A549 (cell line): Measurements from ENCODE around the gene CAPN8. TPM values are rescaled to one million over a fixed set of nuclear protein-coding genes. Genes with fewer than 3 reads are reported as not detected.
A peak's percentile ranks its signal among the peaks of the same experiment; 100 is the strongest.

Source experiments
- ATAC-seq, 2 experiments: fragments of 200-7000 bp in 1 of 2; fragments of >200 bp in 1 of 2; cut with Nextera tagmentation in 1 of 2; cut with Tn5 transposase in 1 of 2; 3 replicates each; pipeline versions ENCODE4 v1.8.0 to v1.9.1; 2018 to 2020; ENCODE audit warnings: mild to moderate bottlenecking in 1 of 2, moderate library complexity in 1 of 2
- CTCF ChIA-PET: fragments of 300-600 bp; sonication (Branson Sonifier 250); formaldehyde crosslinking; extraction: SDS; loops from one replicate; lab custom pipeline; 2021; ENCODE audit warnings: antibody characterized with exemption, inconsistent platforms; lab: Yijun Ruan, JAX
- POLR2A ChIA-PET: fragments of 350-600 bp; formaldehyde crosslinking; extraction: SDS; loops from one replicate; lab custom pipeline; 2021; ENCODE audit warnings: antibody characterized with exemption, inconsistent platforms; lab: Yijun Ruan, JAX
- DNase-seq, 2 experiments: peaks; one replicate each; pipeline versions ENCODE4 v3.0.0 to v3.0.0-alpha.2; 2011 to 2016; ENCODE audit warnings: low read depth in 1 of 2, low spot score in 1 of 2
- FAIRE-seq: peaks from 2 replicates; lab custom pipeline; 2011; peaks lifted over from hg19 to GRCh38; lab: Jason Lieb, UNC
- H3K27ac ChIP-seq, 2 experiments: fragments of >200 bp; sonication (Bioruptor Twin); formaldehyde crosslinking; 3 replicates each; pipeline ENCODE4 v1.5.1; 2016 to 2017
- H3K4me1 ChIP-seq: fragments of >200 bp; sonication (Bioruptor Twin); formaldehyde crosslinking; 3 replicates; pipeline ENCODE4 v1.6.1; 2016
- H3K4me2 ChIP-seq: fragments of >200 bp; sonication (Bioruptor Twin); formaldehyde crosslinking; 3 replicates; pipeline ENCODE4 v1.6.1; 2016
- H3K4me3 ChIP-seq: fragments of >200 bp; sonication (Bioruptor Twin); formaldehyde crosslinking; 3 replicates; pipeline ENCODE4 v1.5.1; 2016
- H3K9me3 ChIP-seq: fragments of >200 bp; sonication (Bioruptor Twin); formaldehyde crosslinking; 3 replicates; pipeline ENCODE4 v1.6.1; 2016
- CBX2 ChIP-seq: fragments of 200-600 bp; sonication (generic); IDR thresholded peaks from 2 replicates; pipeline ENCODE4 v1.6.1; 2016; ENCODE audit warnings: low read depth, mild to moderate bottlenecking, borderline replicate concordance
- CEBPB ChIP-seq, 2 experiments: fragments of >200 bp in 1 of 2; sonication (Bioruptor Twin) in 1 of 2; formaldehyde crosslinking in 1 of 2; IDR thresholded peaks; 2 replicates each; pipeline ENCODE4 v1.6.1; 2012 to 2016
- CTCF ChIP-seq: fragments of >200 bp; sonication (Bioruptor Twin); formaldehyde crosslinking; IDR thresholded peaks from 3 replicates; pipeline ENCODE4 v1.5.1; 2016
- EP300 ChIP-seq, 2 experiments: fragments of >200 bp; sonication (Bioruptor Twin); formaldehyde crosslinking; IDR thresholded peaks; 2 replicates in 1 of 2; 3 replicates in 1 of 2; pipeline ENCODE4 v1.6.1; 2016 to 2017
- FOSL2 ChIP-seq, 2 experiments: fragments of 450-650 bp in 1 of 2; fragments of >200 bp in 1 of 2; sonication (Bioruptor Twin) in 1 of 2; formaldehyde crosslinking; IDR thresholded peaks; 2 replicates each; pipeline versions ENCODE4 v1.5.0 to v1.6.1; 2016 to 2020; ENCODE audit warnings: mild to moderate bottlenecking in 1 of 2, moderate library complexity in 1 of 2
- HEYL ChIP-seq: fragments of 250-450 bp; sonication (Bioruptor Pico); IDR thresholded peaks from 2 replicates; pipeline ENCODE4 v1.8.0; 2021; ENCODE audit warnings: mild to moderate bottlenecking, moderate library complexity
- MAX ChIP-seq: IDR thresholded peaks from 2 replicates; pipeline ENCODE4 v1.6.1; 2012
- MAZ ChIP-seq: fragments of 150-350 bp; IDR thresholded peaks from 2 replicates; pipeline ENCODE4 v1.6.1; 2014; ENCODE audit warnings: antibody characterized with exemption, low read depth, low read length, borderline replicate concordance
- RAD21 ChIP-seq, 2 experiments: fragments of >200 bp in 1 of 2; sonication (Bioruptor Twin) in 1 of 2; formaldehyde crosslinking in 1 of 2; IDR thresholded peaks in 1 of 2; conservative IDR thresholded peaks in 1 of 2; 2 replicates in 1 of 2; 3 replicates in 1 of 2; pipeline ENCODE4 v1.6.1; 2012 to 2018; ENCODE audit warnings: inconsistent platforms in 1 of 2
- RFX5 ChIP-seq: fragments of 450-650 bp; IDR thresholded peaks from 2 replicates; pipeline ENCODE4 v1.7.1; 2014; ENCODE audit warnings: antibody characterized with exemption, mild to moderate bottlenecking, moderate library complexity
- SMC3 ChIP-seq: fragments of >200 bp; sonication (Bioruptor Twin); formaldehyde crosslinking; IDR thresholded peaks from 3 replicates; pipeline ENCODE4 v1.6.1; 2018; ENCODE audit warnings: inconsistent platforms
- TP53 ChIP-seq: fragments of 250-450 bp; sonication (Bioruptor Pico); IDR thresholded peaks from 2 replicates; pipeline ENCODE4 v1.5.0; 2021; ENCODE audit warnings: mild to moderate bottlenecking, moderate library complexity
- WGBS: methylation state at CpG from one replicate; pipeline ENCODE4 v1.1.6; 2017; ENCODE audit errors: missing lambda C conversion rate; 5-methylcytosine and 5-hydroxymethylcytosine counted together
- polyA plus RNA-seq, 4 experiments: library from polyadenylated mRNA; depleted of rRNA in 3 of 4; stranded (reverse); fragments of >200 nt; fragmentation: RNase III in 1 of 4; extraction: RNeasy Plus Mini Kit Qiagen cat#74134 plus additional on column Dnase treatment in 1 of 4; gene quantifications; 2 replicates in 3 of 4; 3 replicates in 1 of 4; pipeline ENCODE4 v1.2.3, GENCODE V29; 2011 to 2017
- TF ChIP-seq, protein P1 (sequence below): fragments of 250-450 bp; sonication (Bioruptor Pico); IDR thresholded peaks from 2 replicates; pipeline ENCODE4 v1.5.0; 2020; ENCODE audit warnings: low read depth, mild to moderate bottlenecking, moderate library complexity

The CAPN8 gene
- polyA plus RNA-seq, 2 of the 4 experiments (the other 2 are of a cell fraction) = 0.39 to 1.5 TPM

GRCh38 chr1:223683586-223684487 is 18.3 kb upstream of the CAPN8 start:
- POLR2A ChIA-PET = no interaction called here
- Histone ChIP-seq H3K4me3 (no peak overlapping the region), H3K9me3 (no peaks in the 10 kb centered on the region), H3K4me1 (no peaks in the 10 kb centered on the region), H3K4me2 (no peak overlapping the region), H3K27ac (no peak overlapping the region; a peak in 1 of 6 replicates)
- ATAC-seq (peak; percentile 86 to 92), FAIRE-seq (no peak), DNase-seq (peak in 1 of 2 experiments; percentile 68)
- CTCF ChIA-PET = interaction anchor here (0.5 to 5.1 kb wide), 71 partner anchors 10 to 948 kb away, joined by 3 to 98 read pairs (median 4); partner anchors contain the start of genes CAPN8 and FAM177B
- 59% methylated on average over 9 of the region's 9 CpGs for WGBS
- TF ChIP-seq RAD21 (conservative IDR thresholded peaks at IDR 0.05 in 1 of 2, IDR thresholded peaks at IDR 0.05 in 1 of 2) (peak; percentile 97 to 99), CTCF (peak; percentile 93), TP53 (CRISPR knock-in tag) (no peak), SMC3 (peak; percentile 94), CEBPB (IDR thresholded peaks at IDR 0.05) (0 out of 4 replicates have a peak, but pooled peaks of 1 of the 2 experiments have one; percentile 12), RFX5 (no peak)
- TF ChIP-seq, protein P1, sequence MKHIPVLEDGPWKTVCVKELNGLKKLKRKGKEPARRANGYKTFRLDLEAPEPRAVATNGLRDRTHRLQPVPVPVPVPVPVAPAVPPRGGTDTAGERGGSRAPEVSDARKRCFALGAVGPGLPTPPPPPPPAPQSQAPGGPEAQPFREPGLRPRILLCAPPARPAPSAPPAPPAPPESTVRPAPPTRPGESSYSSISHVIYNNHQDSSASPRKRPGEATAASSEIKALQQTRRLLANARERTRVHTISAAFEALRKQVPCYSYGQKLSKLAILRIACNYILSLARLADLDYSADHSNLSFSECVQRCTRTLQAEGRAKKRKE (CRISPR knock-in tag) = no peak

- TF ChIP-seq RAD21 (conservative IDR thresholded peaks at IDR 0.05 in 1 of 2, IDR thresholded peaks at IDR 0.05 in 1 of 2) (no peak), FOSL2 (IDR thresholded peaks at IDR 0.05) (no peak), FOSL2 (CRISPR knock-in tag; IDR thresholded peaks at IDR 0.05) (0 out of 2 replicates have a peak, but pooled peaks have one; percentile 25), CBX2 (no peak)
- FAIRE-seq (no peak), DNase-seq (no peak), ATAC-seq (no peak)
- Histone ChIP-seq H3K9me3 (no peaks in the 10 kb centered on the region), H3K4me2 (no peak overlapping the region), H3K4me3 (no peak overlapping the region), H3K4me1 (no peaks in the 10 kb centered on the region), H3K27ac (no peak overlapping the region)
- POLR2A ChIA-PET = no interaction called here
- WGBS = 57% methylated on average over 3 of the region's 3 CpGs
- CTCF ChIA-PET = interaction anchor here (0.6 to 4.4 kb wide), 15 partner anchors 9 to 589 kb away, joined by 3 to 98 read pairs (median 15); no protein-coding TSS in a partner anchor
Measured at GRCh38 chr1:223682502-223682901, 17.0 kb upstream of the CAPN8 start.

GRCh38 chr1:223680188-223680587 is 14.7 kb upstream of the CAPN8 start:
- Histone ChIP-seq H3K4me2 (no peak overlapping the region), H3K4me1 (no peaks in the 10 kb centered on the region), H3K4me3 (no peak overlapping the region), H3K27ac (no peak overlapping the region), H3K9me3 (0 out of 3 replicates have a peak, but pooled peaks cover 3% of the 10 kb centered on the region)
- POLR2A ChIA-PET = no interaction called here
- no peak for ATAC-seq
- TF ChIP-seq MAZ (no peak), EP300 (IDR thresholded peaks at IDR 0.05) (no peak), MAX (no peak), HEYL (CRISPR knock-in tag) (no peak)
- WGBS = 82% methylated on average over 2 of the region's 2 CpGs
- FAIRE-seq = no peak
- no peak for DNase-seq
- CTCF ChIA-PET = interaction anchor here (0.7 to 3.3 kb wide), 11 partner anchors 8 to 564 kb away, joined by 3 to 23 read pairs (median 5); no protein-coding TSS in a partner anchor
